Fibroblast of pulmonary artery (primary cell): ENCODE data around the gene ZNF771.
A peak's percentile ranks its signal among the peaks of the same experiment; 100 is the strongest.

Experiments
- DNase-seq: peaks from one replicate; pipeline ENCODE4 v3.0.0-alpha.2; 2010; ENCODE audit warnings: low read depth
- H3K4me3 ChIP-seq: replicated peaks from 2 replicates; pipeline ENCODE4 v1.5.1; 2011; ENCODE audit warnings: low read depth, mild to moderate bottlenecking, control low read depth, low read length, moderate library complexity
- CTCF ChIP-seq: IDR thresholded peaks from 2 replicates; pipeline ENCODE4 v1.5.1; 2011; ENCODE audit warnings: mild to moderate bottlenecking, control low read depth, low read length, inconsistent platforms; ENCODE audit errors: missing control alignments

Gene ZNF771

DNA sequence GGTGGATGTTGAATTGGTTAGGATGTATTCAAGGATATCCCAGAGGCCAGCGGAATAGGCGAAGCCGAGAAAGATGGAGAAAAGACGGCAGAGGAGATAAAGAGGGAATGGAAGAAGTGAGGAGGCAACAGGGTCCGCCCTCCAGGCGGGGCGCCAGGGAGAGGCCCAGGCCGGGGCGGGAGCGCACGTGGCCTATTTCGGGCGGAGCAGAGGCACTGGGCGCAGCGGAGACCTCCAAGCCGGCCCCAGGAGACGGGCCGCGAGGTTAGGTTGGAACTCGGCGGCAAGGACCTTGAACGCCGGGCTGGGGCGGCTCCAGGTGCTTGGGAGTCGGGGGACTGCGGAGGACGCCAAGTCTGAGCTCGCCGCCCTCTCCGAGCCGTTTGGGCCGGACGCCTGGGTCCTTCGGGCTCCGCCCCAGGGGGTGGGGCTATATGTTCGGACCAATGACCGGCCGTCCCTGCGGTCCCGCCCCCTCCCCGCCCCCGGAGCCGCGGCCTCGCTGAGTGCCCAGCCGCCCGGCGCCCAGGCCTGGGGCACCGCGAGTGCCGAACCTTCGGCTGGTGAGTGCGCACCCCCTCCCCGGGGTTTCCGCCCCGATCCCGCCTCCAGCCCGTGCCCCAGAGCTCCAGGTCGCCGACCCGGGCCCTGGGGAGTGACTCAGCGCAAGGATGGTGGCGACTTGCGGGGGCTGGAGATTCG is at the start of gene ZNF771:
Gene ZNF771 (plus strand): TSS at position 505 of the 702 bp plus-strand sequence. CDS start 448 bp downstream, outside the sequence.
- TF ChIP-seq CTCF: no peak
- peak; percentile 86 for DNase-seq
- H3K4me3 ChIP-seq: peak within 1 kb of the TSS; percentile 73

DNA sequence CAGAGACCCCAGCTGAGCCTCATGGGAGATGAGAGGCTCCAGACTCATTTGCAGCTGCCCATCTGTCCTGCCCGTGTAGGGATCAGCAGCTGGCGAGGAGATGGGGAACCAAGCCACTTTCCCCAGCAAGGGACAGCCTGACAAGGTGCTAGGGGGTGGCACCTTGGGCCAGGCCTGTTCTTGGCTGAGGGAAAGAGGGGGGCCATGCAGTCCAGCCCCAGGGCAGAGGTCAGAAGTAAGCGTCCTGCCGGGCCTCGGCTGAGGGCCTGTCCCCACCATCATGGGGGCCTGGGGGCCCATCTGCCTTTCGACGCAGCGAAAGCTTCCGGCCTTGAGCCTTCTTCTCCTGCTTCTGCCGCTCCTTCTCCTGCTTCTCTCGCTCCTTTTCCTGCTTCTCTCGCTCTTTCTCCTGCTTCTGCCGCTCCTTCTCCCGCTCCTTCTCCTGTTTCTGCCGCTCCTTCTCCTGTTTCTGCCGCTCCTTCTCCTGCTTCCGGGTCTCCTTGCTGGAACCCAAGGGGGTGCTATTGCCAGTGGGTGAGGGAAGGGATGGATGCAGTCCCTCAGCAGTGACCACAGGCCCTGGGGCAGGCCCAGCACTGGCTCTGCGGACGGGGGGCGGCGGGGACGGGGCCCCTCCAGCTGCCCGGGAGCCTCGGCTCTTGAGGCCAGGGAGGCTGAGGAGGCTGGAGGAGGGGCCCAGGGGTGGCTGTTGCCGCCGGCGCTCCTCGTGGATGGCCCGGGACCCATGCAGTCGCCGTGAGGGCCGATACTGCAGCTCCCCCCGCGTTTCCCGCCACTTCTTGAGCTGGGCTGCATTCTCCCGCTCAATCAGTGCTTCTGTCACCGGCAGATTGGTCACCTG is 49.5 kb upstream of the ZNF771 start:
- no peak overlapping the region for H3K4me3 ChIP-seq
- no peak for TF ChIP-seq CTCF
- DNase-seq: no peak

DNA sequence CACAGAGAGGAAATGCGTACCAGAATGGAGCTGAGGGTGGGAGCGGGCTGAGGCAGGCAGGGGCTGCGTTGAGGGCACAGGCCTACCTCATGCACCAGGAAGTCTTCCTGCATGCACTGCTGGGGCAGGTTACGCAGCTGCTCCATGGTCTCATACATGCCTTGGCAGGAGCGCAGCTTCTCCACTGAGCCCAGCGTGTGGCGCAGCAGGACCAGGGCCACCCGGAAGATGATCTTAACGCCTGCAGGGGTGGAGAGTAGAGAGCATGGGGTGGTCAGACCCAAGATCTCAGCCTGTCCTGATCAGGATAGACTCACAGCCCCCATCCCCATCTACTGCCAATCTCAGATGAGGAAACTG is 48.8 kb upstream of the ZNF771 start:
- no peak overlapping the region for H3K4me3 ChIP-seq
- no peak for DNase-seq

GRCh38 chr16:30358990-30359870 is 48.2 kb upstream of the ZNF771 start:
- no peak for TF ChIP-seq CTCF
- H3K4me3 ChIP-seq: no peak overlapping the region
- no peak for DNase-seq

More for the DNA sequence above, 48.8 kb upstream of the ZNF771 start:
- no peak for TF ChIP-seq CTCF

DNA sequence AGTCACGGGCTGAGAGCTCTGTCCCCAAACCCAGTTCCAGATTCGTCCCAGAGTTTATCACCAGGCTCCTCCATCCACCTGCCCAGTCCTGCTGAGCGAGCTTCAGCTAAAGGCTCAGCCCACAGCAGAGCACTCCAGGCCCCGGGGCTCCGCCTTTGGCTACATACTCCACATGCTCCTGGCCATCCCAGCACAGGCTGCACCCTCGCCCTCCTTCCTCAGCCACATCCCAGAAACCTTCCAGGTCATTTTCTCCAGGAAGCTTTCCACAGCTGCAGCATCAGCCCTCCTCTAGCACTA is 47.6 kb upstream of the ZNF771 start:
- no peak overlapping the region for H3K4me3 ChIP-seq
- no peak for DNase-seq
- TF ChIP-seq CTCF: no peak

DNA sequence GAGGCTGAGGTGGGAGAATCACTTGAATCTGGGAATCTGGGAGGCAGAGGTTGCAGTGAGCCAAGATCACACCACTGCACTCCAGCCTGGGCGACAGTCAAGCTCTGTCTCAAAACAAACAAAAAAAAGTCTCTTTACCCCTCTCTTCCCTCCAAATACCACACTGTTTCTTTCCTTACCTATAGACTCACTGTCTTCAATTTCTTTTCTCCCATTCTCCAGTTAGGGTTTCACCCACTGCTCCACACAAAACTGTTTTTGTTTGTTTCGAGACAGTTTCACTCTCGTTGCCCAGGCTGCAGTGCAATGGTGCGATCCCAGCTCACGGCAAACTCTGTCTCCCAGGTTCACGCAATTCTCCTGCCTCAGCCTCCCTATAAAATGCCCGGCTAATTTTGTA is 46.2 kb upstream of the ZNF771 start:
- TF ChIP-seq CTCF: no peak
- H3K4me3 ChIP-seq: no peak overlapping the region
- no peak for DNase-seq
